Lung (tissue), 12 donors: ENCODE measurements around the gene B9D2. TPM values are rescaled to one million over a fixed set of nuclear protein-coding genes. Genes with fewer than 3 reads are reported as not detected.

Experiments used
- ATAC-seq: fragments of 200-7000 bp; cut with Tn5 transposase; one replicate; pipeline ENCODE4 v1.9.1; 2020; ENCODE audit warnings: moderate number of reproducible peaks; ENCODE audit not compliant: insufficient read depth, low FRiP score
- DNase-seq, 3 donors: peaks; one replicate each; pipeline ENCODE4 v3.0.0-alpha.2; 2013 to 2017
- H3K27ac ChIP-seq, 2 donors: one replicate each; pipeline ENCODE4 v1.5.1; 2013; ENCODE audit warnings: mild to moderate bottlenecking in 2 of 2, moderate library complexity in 2 of 2, control low read depth in 1 of 2, inconsistent platforms in 1 of 2, low read depth in 1 of 2, low read length in 1 of 2
- H3K27me3 ChIP-seq, 3 donors: one replicate each; pipeline ENCODE4 v1.5.1; 2013; ENCODE audit warnings: low read length in 2 of 3; ENCODE audit not compliant: control insufficient read depth in 3 of 3, insufficient read depth in 3 of 3
- H3K36me3 ChIP-seq, 4 donors: one replicate each; pipeline ENCODE4 v1.5.1; 2013; ENCODE audit warnings: low read length in 4 of 4, mild to moderate bottlenecking in 1 of 4, moderate library complexity in 1 of 4; ENCODE audit not compliant: control insufficient read depth in 4 of 4, insufficient read depth in 4 of 4
- H3K4me1 ChIP-seq, 5 donors: one replicate each; pipeline ENCODE4 v1.5.1; 2013; ENCODE audit warnings: low read length in 5 of 5, mild to moderate bottlenecking in 2 of 5, moderate library complexity in 1 of 5; ENCODE audit not compliant: control insufficient read depth in 5 of 5, insufficient read depth in 5 of 5
- H3K4me3 ChIP-seq: one replicate; pipeline ENCODE4 v1.5.1; 2013; ENCODE audit warnings: mild to moderate bottlenecking, control low read depth, moderate library complexity
- H3K9ac ChIP-seq, 2 donors: one replicate each; pipeline ENCODE4 v1.5.1; 2013; ENCODE audit warnings: low read length in 2 of 2, control low read depth in 1 of 2; ENCODE audit not compliant: insufficient read depth in 1 of 2
- H3K9me3 ChIP-seq, 4 donors: one replicate each; pipeline ENCODE4 v1.5.1; 2013; ENCODE audit warnings: low read length in 3 of 4, mild to moderate bottlenecking in 1 of 4, moderate library complexity in 1 of 4; ENCODE audit not compliant: control insufficient read depth in 4 of 4, insufficient read depth in 3 of 4
- CTCF ChIP-seq: IDR thresholded peaks from 2 replicates; pipeline ENCODE4 v1.5.1; 2012; ENCODE audit warnings: mild to moderate bottlenecking; ENCODE audit errors: control extremely low read depth, extremely low read depth
- WGBS, 2 donors: extraction: QIAGEN DNeasy Blood & Tissue Kit; methylation state at CpG; one replicate each; pipeline ENCODE4 v1.1.7; 2013; 5-methylcytosine and 5-hydroxymethylcytosine counted together
- polyA plus RNA-seq, 2 donors: library from polyadenylated mRNA; stranded (reverse); fragments of 200-250 nt; gene quantifications; one replicate each; pipeline ENCODE4 v1.2.1, GENCODE V29; 2013
- total RNA-seq, 2 donors: library from RNA; depleted of rRNA in 1 of 2; stranded (reverse); fragments of >200 nt in 1 of 2; gene quantifications; one replicate each; pipeline ENCODE4 v1.2.1, GENCODE V29; 2014 to 2021
- donor health status: control.
- donor health status: control.
- donor health status: Bipolar disorder and iron deficiency.
- donor health status: healthy.
- donor health status: DM: yes; HTN: yes; CAD: no.

B9D2 gene
- total and polyA plus RNA-seq, 4 donors, result 10.2 to 18.6 (median 14.0) TPM

- Histone ChIP-seq H3K4me3 (no peak overlapping the region), H3K27me3 (no peaks in the 10 kb centered on the region), H3K9me3 (no peaks in the 10 kb centered on the region), H3K36me3 (peaks cover 4 to 22% (median 12%) of the 10 kb centered on the region in 4 donors), H3K4me1 (peaks cover 0 to 4% (median 0%) of the 10 kb centered on the region in 5 donors), H3K9ac (no peak overlapping the region), H3K27ac (no peak overlapping the region)
- no peak for TF ChIP-seq CTCF
- no peak for ATAC-seq
- DNase-seq, result no peak
- 96 to 98% methylated on average over 5 of the region's 5 CpGs for WGBS, 2 donors
Measured at GRCh38 chr19:41339936-41340335, 24.0 kb downstream of the B9D2 start.

DNA sequence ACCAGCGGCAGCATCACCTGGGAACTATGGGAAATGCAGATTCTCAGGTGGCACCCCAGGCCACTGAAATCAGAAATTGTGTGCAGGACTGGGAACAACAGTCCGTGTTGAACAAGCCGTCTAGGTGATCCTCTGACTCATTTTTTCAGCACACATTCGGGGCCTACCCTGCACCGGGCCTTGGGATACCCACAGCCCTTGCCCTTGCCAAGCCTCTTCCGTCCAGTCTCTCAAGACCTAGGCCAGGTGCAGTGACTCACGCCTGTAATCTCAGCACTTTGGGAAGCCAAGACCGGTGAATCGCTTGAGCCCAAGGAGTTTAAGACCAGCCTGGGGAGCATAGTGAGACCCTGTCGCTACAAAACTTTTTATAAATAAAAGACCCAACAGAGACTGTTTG, 28.5 kb downstream of the B9D2 start:
- 93 to 95% methylated on average over 10 of the region's 10 CpGs for WGBS, 2 donors
- H3K9me3 ChIP-seq, result no peaks in the 10 kb centered on the region
- H3K4me3 ChIP-seq, result no peak overlapping the region
- DNase-seq, result no peak
- no peak overlapping the region for H3K9ac ChIP-seq
- H3K4me1 ChIP-seq, result peaks cover 0 to 9% (median 0%) of the 10 kb centered on the region in 5 donors
- ATAC-seq, result no peak
- peaks cover 0 to 11% (median 4%) of the 10 kb centered on the region in 4 donors for H3K36me3 ChIP-seq
- no peak overlapping the region for H3K27ac ChIP-seq
- H3K27me3 ChIP-seq, result no peaks in the 10 kb centered on the region
- TF ChIP-seq CTCF, result no peak

DNA sequence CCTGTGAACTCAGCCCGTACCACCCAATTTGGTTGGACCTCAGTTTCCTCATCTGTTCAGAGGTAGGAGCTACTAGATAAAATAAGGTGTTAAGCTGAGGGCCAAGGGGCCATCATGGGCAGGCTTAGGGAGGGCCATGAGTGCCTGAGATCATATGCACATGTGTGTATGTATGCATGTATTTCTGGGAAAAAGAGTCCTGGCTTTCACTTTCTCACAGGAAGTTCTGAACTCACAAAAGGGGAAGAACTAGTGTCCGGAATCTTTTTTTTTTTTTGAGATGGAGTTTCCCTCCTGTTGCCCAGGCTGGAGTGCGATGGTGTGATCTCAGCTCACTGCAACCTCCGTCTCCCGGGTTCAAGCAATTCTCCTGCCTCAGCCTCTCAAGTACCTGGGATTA, 29.2 kb downstream of the B9D2 start:
- Histone ChIP-seq H3K9ac (no peak overlapping the region), H3K36me3 (peaks cover 0 to 11% (median 4%) of the 10 kb centered on the region in 4 donors), H3K27me3 (no peaks in the 10 kb centered on the region), H3K4me1 (peaks cover 0 to 9% (median 0%) of the 10 kb centered on the region in 5 donors), H3K9me3 (no peaks in the 10 kb centered on the region), H3K27ac (peak overlapping the region in 1 of 2 donors; percentile 74), H3K4me3 (no peak overlapping the region)
- DNase-seq, result no peak
- TF ChIP-seq CTCF, result no peak
- WGBS, 2 donors, result 20 to 49% methylated on average over 5 of the region's 5 CpGs
- ATAC-seq, result no peak

DNA sequence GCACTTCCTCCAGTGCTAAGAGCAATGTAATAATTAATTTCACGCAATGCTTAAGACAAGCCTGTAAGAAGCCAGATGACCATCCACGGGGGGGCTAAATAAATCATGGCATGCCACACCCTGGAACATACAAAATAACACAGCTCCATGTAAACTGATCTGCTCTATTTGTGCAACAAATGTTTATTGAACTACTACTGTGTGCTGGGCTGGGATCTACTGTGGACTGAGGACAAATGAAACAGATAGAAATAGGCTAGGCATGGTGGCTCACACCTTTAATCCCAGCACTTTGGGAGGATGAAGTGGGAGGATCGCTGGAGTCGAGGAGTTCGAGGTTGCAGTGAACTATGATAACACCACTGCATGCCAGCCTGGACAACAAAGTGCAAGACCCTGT, 31.5 kb downstream of the B9D2 start:
- no peak for ATAC-seq
- 91 to 93% methylated on average over 5 of the region's 5 CpGs for WGBS, 2 donors

More for the DNA sequence above, 31.5 kb downstream of the B9D2 start:
- Histone ChIP-seq H3K9me3 (no peaks in the 10 kb centered on the region), H3K36me3 (peaks cover 0 to 11% (median 2%) of the 10 kb centered on the region in 4 donors), H3K27me3 (no peaks in the 10 kb centered on the region), H3K27ac (no peak overlapping the region), H3K4me3 (no peak overlapping the region), H3K4me1 (peaks cover 0 to 19% (median 10%) of the 10 kb centered on the region in 5 donors), H3K9ac (no peak overlapping the region)
- no peak for TF ChIP-seq CTCF
- DNase-seq, result no peak
